Raji (cell line): ENCODE data around the gene DYRK1B.

Source experiments
- POLR2A ChIP-seq: IDR thresholded peaks from 2 replicates; pipeline ENCODE4 v1.6.1; 2011; ENCODE audit warnings: low read depth, low read length, control low read depth; ENCODE audit not compliant: insufficient read depth

Gene DYRK1B

DNA sequence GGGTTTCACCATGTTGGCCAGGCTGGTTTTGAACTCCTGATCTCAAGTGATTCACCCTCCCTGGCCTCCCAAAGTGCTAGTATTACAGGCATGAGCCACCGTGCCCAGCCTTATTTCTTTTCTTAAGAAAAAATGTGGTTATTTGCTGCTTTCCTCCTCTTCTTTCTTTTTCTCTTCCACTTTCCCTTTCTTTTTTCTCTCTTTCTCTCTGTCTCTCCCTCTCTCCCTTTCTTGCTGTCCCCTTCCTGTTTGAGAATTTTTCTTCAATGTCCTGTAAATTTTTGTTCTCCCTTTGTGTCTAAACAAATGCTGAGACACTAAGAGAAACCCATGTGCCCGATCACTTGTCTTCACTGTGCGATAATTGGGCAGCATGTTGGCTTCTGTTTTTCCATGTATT is 53.1 kb downstream of the DYRK1B start:
- TF ChIP-seq POLR2A: no peak

DNA sequence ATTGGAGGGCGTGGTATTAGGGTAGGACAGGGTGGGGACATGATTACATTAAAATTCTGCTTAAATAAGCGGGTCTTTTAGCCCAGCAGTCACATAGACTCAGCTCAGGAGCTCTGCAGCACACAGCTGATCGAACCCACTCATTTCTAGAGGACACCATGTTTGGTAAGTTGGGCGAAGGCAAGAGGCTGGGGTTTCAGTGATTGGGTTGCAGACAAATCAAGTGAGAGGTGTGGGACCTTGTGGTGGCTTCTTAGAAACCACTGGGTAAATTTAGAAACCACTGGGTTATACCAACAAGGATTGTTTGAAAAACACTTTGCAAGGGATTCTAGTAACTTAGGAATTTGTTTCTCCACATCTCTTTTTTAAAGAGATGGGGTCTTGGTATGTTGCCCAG is 55.2 kb downstream of the DYRK1B start, which contains the start of gene LEUTX:
Gene LEUTX (plus strand): TSS at position 92 of the 400 bp plus-strand sequence. CDS start 67 bp downstream, at position 159.
- no peak for TF ChIP-seq POLR2A
